B cell (primary cell): ENCODE measurements around the gene ARHGAP28. TPM values are rescaled to one million over a fixed set of nuclear protein-coding genes. Genes with fewer than 3 reads are reported as not detected.

Experiments used
- ATAC-seq: fragments of 200-7000 bp; cut with Tn5 transposase; one replicate; pipeline ENCODE4 v1.10.0; 2021; ENCODE audit warnings: low read depth, mild to moderate bottlenecking, moderate number of reproducible peaks, moderate library complexity
- CTCF ChIA-PET: fragments of 350-600 bp; sonication (Branson Sonifier 250); formaldehyde crosslinking; loops from one replicate; lab custom pipeline; 2021; ENCODE audit warnings: antibody characterized with exemption, inconsistent platforms; lab: Charles Lee
- POLR2A ChIA-PET: fragments of 350-600 bp; sonication (Branson Sonifier 250); formaldehyde crosslinking; loops from one replicate; lab custom pipeline; 2021; ENCODE audit warnings: antibody characterized with exemption; lab: Charles Lee
- DNase-seq: peaks from one replicate; pipeline ENCODE4 v3.0.0; 2013
- H2AFZ ChIP-seq: 2 replicates; pipeline ENCODE4 v1.6.1; 2012; ENCODE audit warnings: mild to moderate bottlenecking, low read depth, low read length; ENCODE audit not compliant: insufficient read depth, poor library complexity, severe bottlenecking
- H3K27ac ChIP-seq, 2 donors: 1 replicate in 1 of 2; 2 replicates in 1 of 2; pipeline ENCODE4 v1.5.1; 2012 to 2013; ENCODE audit warnings: low read length in 2 of 2, mild to moderate bottlenecking in 2 of 2, moderate library complexity in 1 of 2
- H3K27me3 ChIP-seq, 4 experiments: fragments of 200-600 bp in 1 of 4; sonication (generic) in 1 of 4; replicated peaks in 1 of 4; 1 replicate in 2 of 4; 2 replicates in 2 of 4; pipeline versions ENCODE4 v1.6.1 to v1.7.0; 2013 to 2016; ENCODE audit warnings: low read length in 3 of 4, mild to moderate bottlenecking in 2 of 4, mixed read lengths in 1 of 4, moderate library complexity in 1 of 4; ENCODE audit not compliant: insufficient read depth in 4 of 4, control insufficient read depth in 3 of 4; ENCODE audit errors: control extremely low read depth in 1 of 4
- H3K36me3 ChIP-seq, 2 experiments: replicated peaks in 1 of 2; 1 replicate in 1 of 2; 2 replicates in 1 of 2; pipeline versions ENCODE4 v1.6.1 to v1.7.1; 2013; ENCODE audit warnings: low read length in 1 of 2; ENCODE audit not compliant: insufficient read depth in 2 of 2, control insufficient read depth in 1 of 2; ENCODE audit errors: control extremely low read depth in 1 of 2, extremely low read depth in 1 of 2
- H3K4me1 ChIP-seq, 2 donors: fragments of 200-600 bp in 1 of 2; sonication (generic) in 1 of 2; 1 replicate in 1 of 2; 2 replicates in 1 of 2; pipeline versions ENCODE4 v1.5.1 to v1.6.1; 2013 to 2017; ENCODE audit warnings: low read length in 2 of 2; ENCODE audit not compliant: control insufficient read depth in 2 of 2, insufficient read depth in 2 of 2
- H3K4me2 ChIP-seq: replicated peaks from 2 replicates; pipeline ENCODE3; 2012; ENCODE audit warnings: mild to moderate bottlenecking, low read depth, low read length; ENCODE audit not compliant: poor library complexity, severe bottlenecking
- H3K4me3 ChIP-seq, 5 experiments: fragments of 200-600 bp in 1 of 5; sonication (generic) in 1 of 5; 1 replicate in 3 of 5; 2 replicates in 2 of 5; pipeline versions ENCODE4 v1.5.1 to v1.7.0; 2011 to 2016; ENCODE audit warnings: low read length in 4 of 5, mild to moderate bottlenecking in 4 of 5, low read depth in 2 of 5, control low read depth in 1 of 5, moderate library complexity in 1 of 5; ENCODE audit not compliant: insufficient read depth in 1 of 5; ENCODE audit errors: control extremely low read depth in 1 of 5, extremely low read depth in 1 of 5
- H3K79me2 ChIP-seq: fragments of 200-600 bp; sonication (generic); one replicate; pipeline ENCODE4 v1.6.0; 2016; ENCODE audit warnings: low read length; ENCODE audit not compliant: control insufficient read depth, insufficient read depth
- H3K9ac ChIP-seq: fragments of 200-600 bp; sonication (generic); 2 replicates; pipeline ENCODE4 v1.6.1; 2017; ENCODE audit warnings: mild to moderate bottlenecking, low read length, moderate library complexity
- H3K9me3 ChIP-seq, 3 donors: one replicate each; pipeline versions ENCODE4 v1.6.1 to v1.7.1; 2013; ENCODE audit warnings: low read length in 2 of 3; ENCODE audit not compliant: control insufficient read depth in 2 of 3, insufficient read depth in 1 of 3; ENCODE audit errors: control extremely low read depth in 1 of 3
- H4K20me1 ChIP-seq: 2 replicates; pipeline ENCODE4 v1.6.0; 2012; ENCODE audit warnings: mild to moderate bottlenecking, low read length; ENCODE audit not compliant: insufficient read depth, control insufficient read depth, poor library complexity, severe bottlenecking
- H3K27ac Mint-ChIP-seq: one replicate; pipeline ENCODE4 v1.8.0; 2021; ENCODE audit warnings: mixed read lengths
- H3K27me3 Mint-ChIP-seq: one replicate; pipeline ENCODE4 v1.8.0; 2021; ENCODE audit warnings: mixed read lengths
- H3K4me1 Mint-ChIP-seq: one replicate; pipeline ENCODE4 v1.8.0; 2021; ENCODE audit warnings: mixed read lengths
- H3K4me3 Mint-ChIP-seq: one replicate; pipeline ENCODE4 v1.8.0; 2021; ENCODE audit warnings: mixed read lengths
- H3K9me3 Mint-ChIP-seq: one replicate; pipeline ENCODE4 v1.8.0; 2022; ENCODE audit warnings: mixed read lengths; ENCODE audit not compliant: insufficient read depth
- CTCF ChIP-seq: fragments of 200-600 bp; IDR thresholded peaks from one replicate; pipeline ENCODE4 v1.8.0; 2022; ENCODE audit warnings: antibody characterized with exemption, mild to moderate bottlenecking
- EZH2 ChIP-seq: IDR thresholded peaks from 2 replicates; pipeline ENCODE4 v1.6.1; 2012; ENCODE audit warnings: borderline replicate concordance, low read depth, mild to moderate bottlenecking, moderate library complexity, low read length; ENCODE audit not compliant: insufficient read depth, poor library complexity, severe bottlenecking
- WGBS: methylation state at CpG from one replicate; pipeline ENCODE4 v1.1.5; 2013; ENCODE audit warnings: missing lambda C conversion rate; ENCODE audit not compliant: insufficient coverage; 5-methylcytosine and 5-hydroxymethylcytosine counted together
- intact Hi-C: fragments of 100-400 bp; cut with micrococcal nuclease; formaldehyde crosslinking; loops from one replicate; pipeline ENCODE4 v1.10.0; 2022
- polyA plus RNA-seq: library from polyadenylated mRNA; depleted of rRNA; stranded (reverse); fragments of >200 nt; gene quantifications from 2 replicates; pipeline ENCODE4 v1.2.3, GENCODE V29; 2012
- total RNA-seq, 2 donors: library from RNA; stranded (reverse); fragments of 120-200 nt in 1 of 2; gene quantifications; 1 replicate in 1 of 2; 2 replicates in 1 of 2; pipeline versions ENCODE4 v1.2.3 to v1.2.4, GENCODE V29; 2013 to 2022

ARHGAP28 gene
- total and polyA plus RNA-seq, 2 donors (not counting 1 experiment from before 2014, with no cell fraction given): not detected

GRCh38 chr18:6901286-6901926 lies 171.9 kb downstream of the ARHGAP28 start:
- DNase-seq (no peak), ATAC-seq (no peak)
- no peaks in the 10 kb centered on the region for H3K27me3 Mint-ChIP-seq
- intact Hi-C loops: no loop called here
- no peaks in the 10 kb centered on the region for H3K4me1 ChIP-seq
- no peak overlapping the region for H3K4me2 ChIP-seq
- TF ChIP-seq CTCF (no peak), EZH2 (no peak)
- no peak overlapping the region for H3K4me3 ChIP-seq
- H3K27ac Mint-ChIP-seq: no peak overlapping the region
- H2AFZ ChIP-seq: no peak overlapping the region
- H3K36me3 ChIP-seq: no peaks in the 10 kb centered on the region
- H3K9me3 Mint-ChIP-seq: peaks cover 5% of the 10 kb centered on the region
- no peak overlapping the region for H3K27ac ChIP-seq
- no peaks in the 10 kb centered on the region for H3K4me1 Mint-ChIP-seq
- POLR2A ChIA-PET: no interaction called here
- WGBS: 88% methylated on average over 1 of the region's 3 CpGs
- H3K9me3 ChIP-seq: peaks cover 1 to 6% (median 2%) of the 10 kb centered on the region in 3 donors
- no peaks in the 10 kb centered on the region for H3K27me3 ChIP-seq
- H3K4me3 Mint-ChIP-seq: no peak overlapping the region
- no peaks in the 10 kb centered on the region for H4K20me1 ChIP-seq
- no peaks in the 10 kb centered on the region for H3K79me2 ChIP-seq
- CTCF ChIA-PET: no interaction called here
- H3K9ac ChIP-seq: no peak overlapping the region

GRCh38 chr18:6917072-6917471 lies 187.6 kb downstream of the ARHGAP28 start:
- CTCF ChIA-PET: no interaction called here
- Histone ChIP-seq H3K9ac (no peak overlapping the region), H3K36me3 (no peaks in the 10 kb centered on the region), H3K27ac (no peak overlapping the region), H4K20me1 (no peaks in the 10 kb centered on the region), H3K4me1 (no peaks in the 10 kb centered on the region), H3K4me2 (no peak overlapping the region), H3K79me2 (no peaks in the 10 kb centered on the region), H3K4me3 (no peak overlapping the region), H2AFZ (no peak overlapping the region), H3K9me3 (peaks cover 0 to 3% (median 0%) of the 10 kb centered on the region in 3 donors), H3K27me3 (no peaks in the 10 kb centered on the region)
- ATAC-seq: no peak
- H3K9me3 Mint-ChIP-seq: peaks cover 2% of the 10 kb centered on the region
- POLR2A ChIA-PET: no interaction called here
- no CpG with 5 or more reads among the region's 3 CpGs for WGBS
- intact Hi-C loops: no loop called here
- no peaks in the 10 kb centered on the region for H3K4me1 Mint-ChIP-seq
- H3K4me3 Mint-ChIP-seq: no peak overlapping the region
- DNase-seq: no peak
- TF ChIP-seq CTCF (no peak), EZH2 (no peak)
- no peak overlapping the region for H3K27ac Mint-ChIP-seq
- H3K27me3 Mint-ChIP-seq: peaks cover 3% of the 10 kb centered on the region
